ENCODE results near the gene MIDN. TPM values are rescaled to one million over a fixed set of nuclear protein-coding genes. Genes with fewer than 3 reads are reported as not detected.

The MIDN gene
- total and polyA plus RNA-seq, 10 of the 15 experiments (the other 5 are each of a cell fraction or from before 2014, with no cell fraction given) = 0.38 to 51.5 (median 7.2) TPM

DNA sequence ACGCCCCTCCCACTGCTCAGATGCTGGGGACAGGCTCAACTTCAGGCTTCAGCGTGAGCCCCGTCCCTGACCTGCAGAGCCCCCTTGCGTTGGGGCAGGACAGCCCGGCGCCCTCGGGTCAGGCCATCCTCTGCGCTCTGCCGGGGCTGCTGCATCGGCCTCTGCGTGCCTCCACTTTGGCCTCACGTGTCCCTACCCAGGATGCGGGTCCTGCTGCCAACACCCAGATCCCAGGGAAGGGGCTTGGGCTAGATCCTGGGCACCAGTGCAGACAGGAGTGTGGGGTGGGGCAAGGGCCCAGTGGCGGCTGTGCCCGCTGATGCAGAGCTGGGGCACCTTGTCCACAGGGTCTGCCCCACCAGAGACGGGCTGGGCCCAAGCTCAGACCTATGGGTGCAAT is 23.5 kb upstream of the MIDN start (continued):
- TF ChIP-seq, protein P1, sequence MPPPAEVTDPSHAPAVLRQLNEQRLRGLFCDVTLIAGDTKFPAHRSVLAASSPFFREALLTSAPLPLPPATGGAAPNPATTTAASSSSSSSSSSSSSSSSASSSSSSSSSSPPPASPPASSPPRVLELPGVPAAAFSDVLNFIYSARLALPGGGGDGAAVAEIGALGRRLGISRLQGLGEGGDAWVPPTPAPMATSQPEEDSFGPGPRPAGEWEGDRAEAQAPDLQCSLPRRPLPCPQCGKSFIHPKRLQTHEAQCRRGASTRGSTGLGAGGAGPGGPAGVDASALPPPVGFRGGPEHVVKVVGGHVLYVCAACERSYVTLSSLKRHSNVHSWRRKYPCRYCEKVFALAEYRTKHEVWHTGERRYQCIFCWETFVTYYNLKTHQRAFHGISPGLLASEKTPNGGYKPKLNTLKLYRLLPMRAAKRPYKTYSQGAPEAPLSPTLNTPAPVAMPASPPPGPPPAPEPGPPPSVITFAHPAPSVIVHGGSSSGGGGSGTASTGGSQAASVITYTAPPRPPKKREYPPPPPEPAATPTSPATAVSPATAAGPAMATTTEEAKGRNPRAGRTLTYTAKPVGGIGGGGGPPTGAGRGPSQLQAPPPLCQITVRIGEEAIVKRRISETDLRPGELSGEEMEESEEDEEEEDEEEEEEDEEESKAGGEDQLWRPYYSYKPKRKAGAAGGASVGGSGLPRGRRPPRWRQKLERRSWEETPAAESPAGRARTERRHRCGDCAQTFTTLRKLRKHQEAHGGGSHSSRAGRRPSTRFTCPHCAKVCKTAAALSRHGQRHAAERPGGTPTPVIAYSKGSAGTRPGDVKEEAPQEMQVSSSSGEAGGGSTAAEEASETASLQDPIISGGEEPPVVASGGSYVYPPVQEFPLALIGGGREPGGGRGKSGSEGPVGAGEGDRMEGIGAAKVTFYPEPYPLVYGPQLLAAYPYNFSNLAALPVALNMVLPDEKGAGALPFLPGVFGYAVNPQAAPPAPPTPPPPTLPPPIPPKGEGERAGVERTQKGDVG (CRISPR knock-in tag; IDR thresholded peaks at IDR 0.05) = no peak
- TF ChIP-seq EP300 (IDR thresholded peaks at IDR 0.05; ENCODE audit: borderline replicate concordance in 1 of 2, control insufficient read depth in 1 of 2, low read depth in 2 of 2, low read length in 2 of 2) (no peak), ZSCAN29 (IDR thresholded peaks at IDR 0.05) (no peak), JUNB (IDR thresholded peaks at IDR 0.05) (no peak), EZH2 (IDR thresholded peaks at IDR 0.05; ENCODE audit: borderline replicate concordance, control insufficient read depth, low read depth, low read length) (no peak), SIN3A (IDR thresholded peaks at IDR 0.05; ENCODE audit: low read depth, low read length) (no peak), GATAD2B (conservative IDR thresholded peaks at IDR 0.05; ENCODE audit: low read depth) (no peak)

DNA sequence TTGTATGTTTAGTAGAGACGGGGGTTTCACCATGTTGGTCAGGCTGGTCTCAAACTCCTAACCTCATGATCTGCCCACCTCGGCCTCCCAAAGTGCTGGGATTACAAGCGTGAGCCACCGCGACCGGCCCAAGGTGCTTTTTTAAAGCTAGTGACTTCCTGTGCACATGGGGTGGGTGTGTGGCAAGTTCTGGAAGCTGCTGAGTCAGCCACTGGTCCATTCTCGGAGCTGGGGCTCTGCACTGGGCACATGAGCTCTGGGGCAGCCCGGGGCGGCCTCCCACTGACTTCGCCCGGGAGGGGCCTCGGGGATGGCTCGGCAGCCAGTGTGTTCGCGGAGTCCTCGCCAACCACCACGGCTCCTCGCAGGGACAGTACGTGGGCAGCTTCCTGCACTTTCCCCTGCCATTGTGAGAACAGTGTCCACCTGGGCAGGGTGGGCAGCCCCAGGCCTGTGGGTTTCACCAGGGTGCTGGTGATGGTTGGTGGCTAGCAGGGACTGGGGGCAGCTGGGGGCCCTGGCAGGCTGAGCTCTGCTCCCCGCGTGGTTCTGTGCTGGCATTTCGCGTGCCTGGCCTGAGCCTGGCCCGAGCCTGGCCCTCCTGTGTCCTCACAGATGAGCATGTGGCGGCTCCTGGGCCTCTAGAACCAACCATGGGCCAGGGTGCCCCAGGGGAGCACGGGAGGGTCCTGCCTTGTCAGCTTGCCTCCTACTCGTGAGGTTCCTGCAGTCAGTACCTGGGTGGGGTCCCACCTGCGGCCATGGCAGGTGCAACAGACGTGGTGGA is 22.8 kb upstream of the MIDN start:
- H4K20me1 ChIP-seq (ENCODE audit: control insufficient read depth, insufficient read depth) = no peaks in the 10 kb centered on the region
- CTCF ChIA-PET = interaction anchor here (0.6 to 1.7 kb wide), 2 partner anchors 112 to 224 kb away, joined by 4 to 7 read pairs; no protein-coding TSS in a partner anchor
- FAIRE-seq = no peak

More for the DNA sequence above, 22.8 kb upstream of the MIDN start:
- in situ Hi-C loops (cut with MboI) (no loop called here), intact Hi-C loops (cut with micrococcal nuclease; ENCODE audit: unreplicated experiment) (no loop called here)
- Histone ChIP-seq H3K4me1 (ENCODE audit: control insufficient read depth, insufficient read depth, low read length) (no peaks in the 10 kb centered on the region), H3K4me2 (ENCODE audit: control insufficient read depth, insufficient read depth) (no peak overlapping the region), H3K4me3 (no peak overlapping the region), H3K9ac (ENCODE audit: control insufficient read depth, insufficient read depth, low read length) (no peak overlapping the region), H3K27me3 (replicated peaks in 1 of 2; ENCODE audit: control insufficient read depth in 2 of 2, insufficient read depth in 2 of 2, low read length in 1 of 2) (no peaks in the 10 kb centered on the region), H3K27ac (ENCODE audit: control insufficient read depth, insufficient read depth) (no peak overlapping the region), H3K9me3 (replicated peaks; ENCODE audit: control insufficient read depth, insufficient read depth, low read length) (no peaks in the 10 kb centered on the region), H2AFZ (ENCODE audit: control insufficient read depth, low read depth, low read length) (no peak overlapping the region), H3K79me2 (ENCODE audit: control insufficient read depth, insufficient read depth, low read length) (no peaks in the 10 kb centered on the region), H3K36me3 (ENCODE audit: control insufficient read depth in 2 of 2, insufficient read depth in 2 of 2, low read length in 1 of 2) (peaks cover 3 to 17% of the 10 kb centered on the region in 2 experiments; a peak in 3 of 4 replicates)
- ChIA-PET RAD21 (ENCODE audit: unreplicated experiment) (no interaction called here), SMC1A (ENCODE audit: uncharacterized antibody, unreplicated experiment) (no interaction called here), POLR2A (no interaction called here)
- BruUV-seq (replicated peaks) = no TSS peak
- 80% methylated on average over 29 of the region's 29 CpGs for WGBS (ENCODE audit: insufficient coverage, insufficient replicate concordance, low lambda C conversion rate, missing lambda C conversion rate)
- ATAC-seq (no peak), DNase-seq (ENCODE audit: low read depth, low spot score) (no peak)
- TF ChIP-seq, protein P2, sequence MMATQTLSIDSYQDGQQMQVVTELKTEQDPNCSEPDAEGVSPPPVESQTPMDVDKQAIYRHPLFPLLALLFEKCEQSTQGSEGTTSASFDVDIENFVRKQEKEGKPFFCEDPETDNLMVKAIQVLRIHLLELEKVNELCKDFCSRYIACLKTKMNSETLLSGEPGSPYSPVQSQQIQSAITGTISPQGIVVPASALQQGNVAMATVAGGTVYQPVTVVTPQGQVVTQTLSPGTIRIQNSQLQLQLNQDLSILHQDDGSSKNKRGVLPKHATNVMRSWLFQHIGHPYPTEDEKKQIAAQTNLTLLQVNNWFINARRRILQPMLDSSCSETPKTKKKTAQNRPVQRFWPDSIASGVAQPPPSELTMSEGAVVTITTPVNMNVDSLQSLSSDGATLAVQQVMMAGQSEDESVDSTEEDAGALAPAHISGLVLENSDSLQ (IDR thresholded peaks at IDR 0.05) = no peak

Measured in GM12878 (cell line).